A549 (cell line): ENCODE data around the gene CMTR1. TPM values are rescaled to one million over a fixed set of nuclear protein-coding genes. Genes with fewer than 3 reads are reported as not detected.
A peak's percentile ranks its signal among the peaks of the same experiment; 100 is the strongest.

Source experiments
- ATAC-seq, 2 experiments: fragments of 200-7000 bp in 1 of 2; fragments of >200 bp in 1 of 2; cut with Nextera tagmentation in 1 of 2; cut with Tn5 transposase in 1 of 2; 3 replicates each; pipeline versions ENCODE4 v1.8.0 to v1.9.1; 2018 to 2020; ENCODE audit warnings: mild to moderate bottlenecking in 1 of 2, moderate library complexity in 1 of 2
- CTCF ChIA-PET: fragments of 300-600 bp; sonication (Branson Sonifier 250); formaldehyde crosslinking; extraction: SDS; loops from one replicate; lab custom pipeline; 2021; ENCODE audit warnings: antibody characterized with exemption, inconsistent platforms; lab: Yijun Ruan, JAX
- POLR2A ChIA-PET: fragments of 350-600 bp; formaldehyde crosslinking; extraction: SDS; loops from one replicate; lab custom pipeline; 2021; ENCODE audit warnings: antibody characterized with exemption, inconsistent platforms; lab: Yijun Ruan, JAX
- DNase-seq, 2 experiments: peaks; one replicate each; pipeline versions ENCODE4 v3.0.0 to v3.0.0-alpha.2; 2011 to 2016; ENCODE audit warnings: low read depth in 1 of 2, low spot score in 1 of 2
- FAIRE-seq: peaks from 2 replicates; lab custom pipeline; 2011; peaks lifted over from hg19 to GRCh38; lab: Jason Lieb, UNC
- H3K27ac ChIP-seq, 2 experiments: fragments of >200 bp; sonication (Bioruptor Twin); formaldehyde crosslinking; 3 replicates each; pipeline ENCODE4 v1.5.1; 2016 to 2017
- H3K4me1 ChIP-seq: fragments of >200 bp; sonication (Bioruptor Twin); formaldehyde crosslinking; 3 replicates; pipeline ENCODE4 v1.6.1; 2016
- H3K4me2 ChIP-seq: fragments of >200 bp; sonication (Bioruptor Twin); formaldehyde crosslinking; 3 replicates; pipeline ENCODE4 v1.6.1; 2016
- H3K4me3 ChIP-seq: fragments of >200 bp; sonication (Bioruptor Twin); formaldehyde crosslinking; 3 replicates; pipeline ENCODE4 v1.5.1; 2016
- H3K9me3 ChIP-seq: fragments of >200 bp; sonication (Bioruptor Twin); formaldehyde crosslinking; 3 replicates; pipeline ENCODE4 v1.6.1; 2016
- CBX8 ChIP-seq: fragments of 200-600 bp; sonication (generic); IDR thresholded peaks from 2 replicates; pipeline ENCODE4 v1.6.1; 2016
- CHD2 ChIP-seq: fragments of 150-350 bp; IDR thresholded peaks from 2 replicates; pipeline ENCODE4 v1.6.1; 2014; ENCODE audit warnings: low read length; ENCODE audit not compliant: partially characterized antibody
- CHD4 ChIP-seq: fragments of 200-600 bp; sonication (generic); IDR thresholded peaks from 2 replicates; pipeline ENCODE4 v1.6.1; 2016; ENCODE audit warnings: antibody characterized with exemption, mild to moderate bottlenecking, borderline replicate concordance
- EHF ChIP-seq: fragments of 250-450 bp; sonication (Bioruptor Pico); IDR thresholded peaks from 2 replicates; pipeline ENCODE4 v1.5.0; 2020; ENCODE audit warnings: mild to moderate bottlenecking
- FOSL2 ChIP-seq, 2 experiments: fragments of 450-650 bp in 1 of 2; fragments of >200 bp in 1 of 2; sonication (Bioruptor Twin) in 1 of 2; formaldehyde crosslinking; IDR thresholded peaks; 2 replicates each; pipeline versions ENCODE4 v1.5.0 to v1.6.1; 2016 to 2020; ENCODE audit warnings: mild to moderate bottlenecking in 1 of 2, moderate library complexity in 1 of 2
- FOXS1 ChIP-seq: fragments of 250-450 bp; sonication (Bioruptor Pico); IDR thresholded peaks from 2 replicates; pipeline ENCODE4 v1.5.0; 2020; ENCODE audit warnings: mild to moderate bottlenecking, moderate library complexity
- GATA3 ChIP-seq: IDR thresholded peaks from 2 replicates; pipeline ENCODE4 v1.6.1; 2012; ENCODE audit warnings: borderline replicate concordance
- HOXB5 ChIP-seq: fragments of 250-450 bp; sonication (Bioruptor Pico); IDR thresholded peaks from 2 replicates; pipeline ENCODE4 v1.5.0; 2020; ENCODE audit warnings: mild to moderate bottlenecking, moderate library complexity
- JUN ChIP-seq, 2 experiments: fragments of >200 bp; sonication (Bioruptor Twin); formaldehyde crosslinking; IDR thresholded peaks; 2 replicates in 1 of 2; 3 replicates in 1 of 2; pipeline ENCODE4 v1.6.1; 2016 to 2017
- JUNB ChIP-seq: fragments of >200 bp; sonication (Bioruptor Twin); formaldehyde crosslinking; IDR thresholded peaks from 2 replicates; pipeline ENCODE4 v1.6.1; 2016
- KDM1A ChIP-seq: fragments of 200-600 bp; sonication (generic); IDR thresholded peaks from 2 replicates; pipeline ENCODE4 v1.6.1; 2016; ENCODE audit warnings: low read depth, mild to moderate bottlenecking
- KDM5A ChIP-seq: fragments of 200-600 bp; sonication (generic); IDR thresholded peaks from 2 replicates; pipeline ENCODE4 v1.6.1; 2016; ENCODE audit warnings: antibody characterized with exemption, mild to moderate bottlenecking
- MAFK ChIP-seq: fragments of 450-650 bp; IDR thresholded peaks from 2 replicates; pipeline ENCODE4 v1.6.1; 2014; ENCODE audit not compliant: partially characterized antibody
- PHF8 ChIP-seq: fragments of 200-600 bp; sonication (generic); IDR thresholded peaks from 2 replicates; pipeline ENCODE4 v1.6.1; 2016; ENCODE audit warnings: low read depth, mild to moderate bottlenecking, antibody characterized with exemption, moderate library complexity, borderline replicate concordance
- RARB ChIP-seq: fragments of 250-450 bp; sonication (Bioruptor Pico); IDR thresholded peaks from 2 replicates; pipeline ENCODE4 v1.8.0; 2021; ENCODE audit warnings: mild to moderate bottlenecking, moderate library complexity
- RCOR1 ChIP-seq: fragments of 150-350 bp; IDR thresholded peaks from 2 replicates; pipeline ENCODE4 v1.6.1; 2014; ENCODE audit warnings: antibody characterized with exemption, low read length, low read depth
- SMC3 ChIP-seq: fragments of >200 bp; sonication (Bioruptor Twin); formaldehyde crosslinking; IDR thresholded peaks from 3 replicates; pipeline ENCODE4 v1.6.1; 2018; ENCODE audit warnings: inconsistent platforms
- SREBF2 ChIP-seq: fragments of 450-650 bp; IDR thresholded peaks from 2 replicates; pipeline ENCODE4 v1.6.1; 2014; ENCODE audit warnings: mild to moderate bottlenecking, moderate library complexity
- WGBS: methylation state at CpG from one replicate; pipeline ENCODE4 v1.1.6; 2017; ENCODE audit errors: missing lambda C conversion rate; 5-methylcytosine and 5-hydroxymethylcytosine counted together
- polyA plus RNA-seq, 4 experiments: library from polyadenylated mRNA; depleted of rRNA in 3 of 4; stranded (reverse); fragments of >200 nt; fragmentation: RNase III in 1 of 4; extraction: RNeasy Plus Mini Kit Qiagen cat#74134 plus additional on column Dnase treatment in 1 of 4; gene quantifications; 2 replicates in 3 of 4; 3 replicates in 1 of 4; pipeline ENCODE4 v1.2.3, GENCODE V29; 2011 to 2017
- TF ChIP-seq, protein P1 (sequence below): IDR thresholded peaks from 2 replicates; pipeline ENCODE4 v1.6.1; 2012; ENCODE audit warnings: low read depth, borderline replicate concordance
- TF ChIP-seq, protein P2 (sequence below): fragments of 450-650 bp; IDR thresholded peaks from 2 replicates; pipeline ENCODE4 v1.6.1; 2014; ENCODE audit warnings: antibody characterized with exemption
- TF ChIP-seq, protein P3 (sequence below): fragments of >200 bp; sonication (Bioruptor Twin); formaldehyde crosslinking; IDR thresholded peaks from 3 replicates; pipeline ENCODE4 v1.6.1; 2016
- TF ChIP-seq, protein P4 (sequence below): fragments of 250-450 bp; sonication (Bioruptor Pico); IDR thresholded peaks from 2 replicates; pipeline ENCODE4 v1.5.0; 2021; ENCODE audit warnings: mild to moderate bottlenecking, moderate library complexity, borderline replicate concordance

The CMTR1 gene
- polyA plus RNA-seq, 2 of the 4 experiments (the other 2 are of a cell fraction), result 17.0 to 17.8 TPM

DNA sequence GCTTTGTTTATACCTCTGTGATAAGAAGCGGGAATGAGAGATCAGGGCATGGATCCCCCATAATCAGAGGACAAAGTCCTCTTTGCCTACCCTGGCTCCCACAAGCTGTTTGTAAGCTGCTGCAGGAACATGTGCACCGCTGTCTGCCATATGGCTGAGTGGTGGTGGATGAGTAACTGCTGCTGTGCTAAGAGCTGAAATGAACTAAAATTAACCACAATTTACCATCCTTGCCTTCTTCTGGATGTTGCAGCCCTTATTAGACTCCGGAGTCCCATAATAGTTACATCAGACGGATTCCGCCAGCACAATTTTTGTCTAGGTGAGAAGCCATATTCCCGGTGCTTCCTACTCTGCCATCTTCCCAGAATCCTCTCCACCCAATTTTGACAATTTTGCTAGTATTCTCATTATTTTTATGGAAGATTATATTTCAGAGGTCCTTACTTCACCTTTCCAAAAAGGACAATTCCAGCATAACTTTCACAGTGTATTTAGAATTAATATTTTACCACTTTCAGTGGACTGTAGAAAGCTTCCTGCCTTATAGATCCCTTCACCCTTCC, 6.0 kb upstream of the CMTR1 start:
- H3K4me3 ChIP-seq, result no peak overlapping the region
- no peak overlapping the region for H3K4me2 ChIP-seq
- no peak for TF ChIP-seq CBX8
- TF ChIP-seq FOXS1 (CRISPR knock-in tag), result no peak
- no peak for TF ChIP-seq KDM5A
- TF ChIP-seq, protein P1, sequence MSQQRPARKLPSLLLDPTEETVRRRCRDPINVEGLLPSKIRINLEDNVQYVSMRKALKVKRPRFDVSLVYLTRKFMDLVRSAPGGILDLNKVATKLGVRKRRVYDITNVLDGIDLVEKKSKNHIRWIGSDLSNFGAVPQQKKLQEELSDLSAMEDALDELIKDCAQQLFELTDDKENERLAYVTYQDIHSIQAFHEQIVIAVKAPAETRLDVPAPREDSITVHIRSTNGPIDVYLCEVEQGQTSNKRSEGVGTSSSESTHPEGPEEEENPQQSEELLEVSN, result no peak
- TF ChIP-seq RARB (CRISPR knock-in tag), result no peak
- TF ChIP-seq JUNB, result no peak
- no peak for TF ChIP-seq CHD2
- TF ChIP-seq, protein P2, sequence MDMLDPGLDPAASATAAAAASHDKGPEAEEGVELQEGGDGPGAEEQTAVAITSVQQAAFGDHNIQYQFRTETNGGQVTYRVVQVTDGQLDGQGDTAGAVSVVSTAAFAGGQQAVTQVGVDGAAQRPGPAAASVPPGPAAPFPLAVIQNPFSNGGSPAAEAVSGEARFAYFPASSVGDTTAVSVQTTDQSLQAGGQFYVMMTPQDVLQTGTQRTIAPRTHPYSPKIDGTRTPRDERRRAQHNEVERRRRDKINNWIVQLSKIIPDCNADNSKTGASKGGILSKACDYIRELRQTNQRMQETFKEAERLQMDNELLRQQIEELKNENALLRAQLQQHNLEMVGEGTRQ, result no peak
- TF ChIP-seq SMC3, result no peak
- no peak for TF ChIP-seq EHF (CRISPR knock-in tag)
- TF ChIP-seq RCOR1, result no peak
- TF ChIP-seq, protein P3, sequence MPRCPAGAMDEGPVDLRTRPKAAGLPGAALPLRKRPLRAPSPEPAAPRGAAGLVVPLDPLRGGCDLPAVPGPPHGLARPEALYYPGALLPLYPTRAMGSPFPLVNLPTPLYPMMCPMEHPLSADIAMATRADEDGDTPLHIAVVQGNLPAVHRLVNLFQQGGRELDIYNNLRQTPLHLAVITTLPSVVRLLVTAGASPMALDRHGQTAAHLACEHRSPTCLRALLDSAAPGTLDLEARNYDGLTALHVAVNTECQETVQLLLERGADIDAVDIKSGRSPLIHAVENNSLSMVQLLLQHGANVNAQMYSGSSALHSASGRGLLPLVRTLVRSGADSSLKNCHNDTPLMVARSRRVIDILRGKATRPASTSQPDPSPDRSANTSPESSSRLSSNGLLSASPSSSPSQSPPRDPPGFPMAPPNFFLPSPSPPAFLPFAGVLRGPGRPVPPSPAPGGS, result no peak
- no peak for TF ChIP-seq HOXB5 (CRISPR knock-in tag)
- no peak for TF ChIP-seq MAFK
- TF ChIP-seq CHD4, result no peak
- TF ChIP-seq, all 56 proteins: peak for 0
- FAIRE-seq, result no peak
- ChIA-PET CTCF (no interaction called here), POLR2A (no interaction called here)
- Histone ChIP-seq H3K4me1 (no peaks in the 10 kb centered on the region), H3K27ac (no peak overlapping the region), H3K9me3 (no peaks in the 10 kb centered on the region)
- no peak for DNase-seq
- WGBS, result 78% methylated on average over 6 of the region's 6 CpGs
- ATAC-seq, result peak in 1 of 2 experiments; percentile 24; a peak in 1 of 6 replicates

DNA sequence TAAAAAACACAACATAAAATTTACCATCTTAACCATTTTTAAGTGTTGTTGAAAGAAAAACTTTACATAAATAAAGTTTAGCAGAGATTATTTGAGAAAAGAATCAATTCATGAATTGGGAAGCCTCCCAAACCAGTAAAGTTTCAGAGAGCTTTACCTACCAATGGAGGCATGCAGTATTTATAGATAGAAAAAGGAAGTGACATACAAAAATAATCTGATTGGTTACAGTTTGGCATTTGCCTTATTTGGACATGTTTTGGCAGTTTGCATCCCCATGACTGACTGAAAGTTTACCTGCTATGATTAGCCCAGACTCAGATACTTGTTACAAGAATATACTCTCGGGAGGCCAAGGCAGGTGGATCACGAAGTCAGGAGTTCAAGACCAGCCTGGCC, 3.7 kb upstream of the CMTR1 start:
- Histone ChIP-seq H3K4me2 (no peak overlapping the region), H3K4me1 (peaks cover 6% of the 10 kb centered on the region; the same call in 1 of the 3 replicates), H3K27ac (no peak overlapping the region), H3K4me3 (no peak overlapping the region), H3K9me3 (no peaks in the 10 kb centered on the region)
- CTCF ChIA-PET, result no interaction called here
- ATAC-seq (no peak), FAIRE-seq (no peak), DNase-seq (peak in 1 of 2 experiments; percentile 31)
- no peak for TF ChIP-seq KDM1A
- TF ChIP-seq EHF (CRISPR knock-in tag), result no peak
- TF ChIP-seq, protein P4, sequence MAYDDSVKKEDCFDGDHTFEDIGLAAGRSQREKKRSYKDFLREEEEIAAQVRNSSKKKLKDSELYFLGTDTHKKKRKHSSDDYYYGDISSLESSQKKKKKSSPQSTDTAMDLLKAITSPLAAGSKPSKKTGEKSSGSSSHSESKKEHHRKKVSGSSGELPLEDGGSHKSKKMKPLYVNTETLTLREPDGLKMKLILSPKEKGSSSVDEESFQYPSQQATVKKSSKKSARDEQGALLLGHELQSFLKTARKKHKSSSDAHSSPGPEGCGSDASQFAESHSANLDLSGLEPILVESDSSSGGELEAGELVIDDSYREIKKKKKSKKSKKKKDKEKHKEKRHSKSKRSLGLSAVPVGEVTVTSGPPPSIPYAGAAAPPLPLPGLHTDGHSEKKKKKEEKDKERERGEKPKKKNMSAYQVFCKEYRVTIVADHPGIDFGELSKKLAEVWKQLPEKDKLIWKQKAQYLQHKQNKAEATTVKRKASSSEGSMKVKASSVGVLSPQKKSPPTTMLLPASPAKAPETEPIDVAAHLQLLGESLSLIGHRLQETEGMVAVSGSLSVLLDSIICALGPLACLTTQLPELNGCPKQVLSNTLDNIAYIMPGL (CRISPR knock-in tag), result no peak
- no peak for TF ChIP-seq GATA3
- TF ChIP-seq JUNB, result no peak
- no peak for TF ChIP-seq SREBF2
- POLR2A ChIA-PET, result no interaction called here
- WGBS, result 71% methylated on average over 2 of the region's 2 CpGs

DNA sequence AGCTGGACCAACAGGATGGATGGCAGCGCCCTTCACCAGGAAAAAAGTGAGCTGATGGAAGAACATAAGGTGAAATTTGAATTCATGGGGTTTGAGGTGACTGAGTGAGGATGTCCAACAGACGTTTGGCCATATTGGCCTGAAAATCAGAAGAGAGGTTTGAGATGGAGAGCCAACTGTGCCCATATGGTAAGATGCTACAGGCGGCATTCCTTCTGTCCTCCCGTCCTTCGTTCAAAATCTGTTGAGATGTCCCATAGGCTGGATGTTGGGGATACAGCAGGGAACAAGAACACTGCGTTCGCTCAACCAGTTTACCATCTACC, 468 bp upstream of the CMTR1 start:
- POLR2A ChIA-PET, result interaction anchor here (0.8 to 1.3 kb wide), 4 partner anchors 13 to 107 kb away, joined by 3 to 4 read pairs (median 3); partner anchors contain the start of gene CCDC167
- TF ChIP-seq FOSL2 (IDR thresholded peaks at IDR 0.05) (no peak), FOSL2 (CRISPR knock-in tag; IDR thresholded peaks at IDR 0.05) (no peak), PHF8 (no peak), SREBF2 (no peak), RARB (CRISPR knock-in tag) (no peak), JUN (IDR thresholded peaks at IDR 0.05) (no peak)
- Histone ChIP-seq H3K4me1 (peaks cover 8% of the 10 kb centered on the region; the same call in 1 of the 3 replicates), H3K4me2 (peak overlapping the region; percentile 84), H3K27ac (peak overlapping the region; percentile 82 to 98), H3K4me3 (peak overlapping the region; percentile 98), H3K9me3 (no peaks in the 10 kb centered on the region)
- WGBS, result 46% methylated on average over 7 of the region's 7 CpGs
- CTCF ChIA-PET, result interaction anchor here (1.2 to 1.7 kb wide), 3 partner anchors 9 to 51 kb away, joined by 3 to 4 read pairs (median 4); no protein-coding TSS in a partner anchor
- DNase-seq (no peak), FAIRE-seq (no peak), ATAC-seq (peak; percentile 42 to 60)
